Caco-2 (cell line): ENCODE results near the gene RRP8. TPM values are rescaled to one million over a fixed set of nuclear protein-coding genes. Genes with fewer than 3 reads are reported as not detected.

Experiments
- BruUV-seq: library from RNA; stranded (reverse); fragments of 400-500 nt; replicated peaks from 2 replicates; lab custom pipeline; 2021; lab: Mats Ljungman, UMichigan
- CTCF ChIA-PET: fragments of 300-600 bp; sonication (Branson Sonifier 250); formaldehyde crosslinking; loops from one replicate; lab custom pipeline; 2022; ENCODE audit warnings: antibody characterized with exemption; lab: Charles Lee
- POLR2A ChIA-PET: fragments of 300-600 bp; sonication (Branson Sonifier 250); formaldehyde crosslinking; loops from one replicate; lab custom pipeline; 2022; ENCODE audit warnings: antibody characterized with exemption; lab: Charles Lee
- DNase-seq, 2 experiments: peaks; one replicate each; pipeline versions ENCODE4 v3.0.0 to v3.0.0-alpha.2; 2020 to 2022
- H3K27me3 ChIP-seq: replicated peaks from 2 replicates; pipeline ENCODE4 v1.6.0; 2011; ENCODE audit warnings: low read length; ENCODE audit not compliant: control insufficient read depth, insufficient read depth
- H3K36me3 ChIP-seq: 2 replicates; pipeline ENCODE4 v1.5.1; 2011; ENCODE audit warnings: low read length; ENCODE audit not compliant: control insufficient read depth, insufficient read depth
- H3K4me1 ChIP-seq: fragments of 250-450 bp; sonication (Bioruptor Pico); 2 replicates; pipeline ENCODE4 v1.5.1; 2020; ENCODE audit warnings: mild to moderate bottlenecking
- H3K4me3 ChIP-seq: 2 replicates; pipeline ENCODE4 v1.5.1; 2011; ENCODE audit warnings: low read depth, mild to moderate bottlenecking, control low read depth, low read length
- H3K9me3 ChIP-seq: fragments of 250-450 bp; sonication (Bioruptor Pico); 2 replicates; pipeline ENCODE4 v1.5.1; 2020; ENCODE audit warnings: mild to moderate bottlenecking, moderate library complexity
- H3K27ac Mint-ChIP-seq: one replicate; pipeline ENCODE4 v1.8.0; 2022; ENCODE audit warnings: mixed read lengths; ENCODE audit not compliant: unreplicated experiment
- H3K27me3 Mint-ChIP-seq: one replicate; pipeline ENCODE4 v1.8.0; 2022; ENCODE audit warnings: mixed read lengths; ENCODE audit not compliant: insufficient read depth, unreplicated experiment
- H3K36me3 Mint-ChIP-seq: one replicate; pipeline ENCODE4 v1.8.0; 2022; ENCODE audit warnings: mild to moderate bottlenecking, mixed read lengths; ENCODE audit not compliant: insufficient read depth, unreplicated experiment
- H3K4me1 Mint-ChIP-seq: one replicate; pipeline ENCODE4 v1.8.0; 2022; ENCODE audit warnings: low read depth, mixed read lengths; ENCODE audit not compliant: unreplicated experiment
- H3K4me3 Mint-ChIP-seq: one replicate; pipeline ENCODE4 v1.8.0; 2022; ENCODE audit warnings: mild to moderate bottlenecking, moderate library complexity, mixed read lengths; ENCODE audit not compliant: unreplicated experiment
- H3K9me3 Mint-ChIP-seq: one replicate; pipeline ENCODE4 v1.8.0; 2022; ENCODE audit warnings: mixed read lengths; ENCODE audit not compliant: unreplicated experiment
- intact Hi-C: fragments of 100-400 bp; cut with micrococcal nuclease; formaldehyde crosslinking; loops from one replicate; pipeline ENCODE4 v1.10.0; 2022; ENCODE audit not compliant: unreplicated experiment
- total RNA-seq: library from RNA; stranded (reverse); gene quantifications from 2 replicates; pipeline ENCODE4 v1.2.3, GENCODE V29; 2022
- TF ChIP-seq, protein P1 (sequence below), 2 experiments: fragments of 200-600 bp in 1 of 2; IDR thresholded peaks; 1 replicate in 1 of 2; 2 replicates in 1 of 2; pipeline versions ENCODE4 v1.5.1 to v1.8.0; 2011 to 2022; ENCODE audit warnings: antibody characterized with exemption in 1 of 2, control low read depth in 1 of 2, inconsistent platforms in 1 of 2, low read depth in 1 of 2, low read length in 1 of 2, mild to moderate bottlenecking in 1 of 2, moderate library complexity in 1 of 2; ENCODE audit not compliant: insufficient read depth in 1 of 2, severe bottlenecking in 1 of 2, unreplicated experiment in 1 of 2

Gene RRP8
- total RNA-seq, 1 experiment from 2014 or later = 21.0 TPM

DNA sequence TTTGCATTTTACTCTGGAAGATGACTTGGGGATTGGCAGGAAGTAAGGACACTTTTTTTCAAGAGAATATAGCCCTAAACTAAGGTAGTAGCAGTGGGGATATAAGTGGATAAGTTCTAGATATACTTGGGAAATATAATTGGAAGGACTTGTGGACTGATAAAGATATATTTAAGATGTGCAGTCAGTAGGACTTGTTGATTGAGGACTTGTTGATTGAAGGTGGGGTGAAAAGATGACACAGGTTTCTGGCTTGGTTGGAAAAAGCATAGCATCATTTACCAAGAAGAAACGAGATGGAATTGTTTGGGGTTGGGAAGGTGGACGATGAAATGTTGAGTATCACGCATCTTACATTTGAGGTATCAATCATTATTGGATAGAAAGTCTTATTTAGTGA, 10.1 kb upstream of the RRP8 start:
- DNase-seq = no peak
- Histone ChIP-seq H3K4me3 (peak overlapping the region; percentile 78; the same call in 1 of the 2 replicates), H3K9me3 (no peaks in the 10 kb centered on the region), H3K36me3 (peaks cover 5% of the 10 kb centered on the region; the same call in 1 of the 2 replicates), H3K4me1 (peaks cover 14% of the 10 kb centered on the region), H3K27me3 (no peaks in the 10 kb centered on the region)
- ChIA-PET POLR2A (interaction anchor here (0.8 kb wide), 1 partner anchor 70 kb away, joined by 3 read pairs; the partner anchor contains the start of gene MRPL17), CTCF (interaction anchor here (2.1 kb wide), 1 partner anchor 82 kb away, joined by 6 read pairs; no protein-coding TSS in a partner anchor)
- Mint-ChIP-seq H3K4me1 (no peaks in the 10 kb centered on the region), H3K36me3 (no peaks in the 10 kb centered on the region), H3K27ac (no peak overlapping the region), H3K27me3 (no peaks in the 10 kb centered on the region), H3K9me3 (no peaks in the 10 kb centered on the region), H3K4me3 (no peak overlapping the region)
- no TSS peak for BruUV-seq
- intact Hi-C loops = loop anchor here (2.0 to 10.0 kb wide), 3 partner anchors 17 to 379 kb away; partner anchors contain the start of genes CNGA4, FHIP1B and SMPD1
- TF ChIP-seq, protein P1, sequence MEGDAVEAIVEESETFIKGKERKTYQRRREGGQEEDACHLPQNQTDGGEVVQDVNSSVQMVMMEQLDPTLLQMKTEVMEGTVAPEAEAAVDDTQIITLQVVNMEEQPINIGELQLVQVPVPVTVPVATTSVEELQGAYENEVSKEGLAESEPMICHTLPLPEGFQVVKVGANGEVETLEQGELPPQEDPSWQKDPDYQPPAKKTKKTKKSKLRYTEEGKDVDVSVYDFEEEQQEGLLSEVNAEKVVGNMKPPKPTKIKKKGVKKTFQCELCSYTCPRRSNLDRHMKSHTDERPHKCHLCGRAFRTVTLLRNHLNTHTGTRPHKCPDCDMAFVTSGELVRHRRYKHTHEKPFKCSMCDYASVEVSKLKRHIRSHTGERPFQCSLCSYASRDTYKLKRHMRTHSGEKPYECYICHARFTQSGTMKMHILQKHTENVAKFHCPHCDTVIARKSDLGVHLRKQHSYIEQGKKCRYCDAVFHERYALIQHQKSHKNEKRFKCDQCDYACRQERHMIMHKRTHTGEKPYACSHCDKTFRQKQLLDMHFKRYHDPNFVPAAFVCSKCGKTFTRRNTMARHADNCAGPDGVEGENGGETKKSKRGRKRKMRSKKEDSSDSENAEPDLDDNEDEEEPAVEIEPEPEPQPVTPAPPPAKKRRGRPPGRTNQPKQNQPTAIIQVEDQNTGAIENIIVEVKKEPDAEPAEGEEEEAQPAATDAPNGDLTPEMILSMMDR (IDR thresholded peaks at IDR 0.05; ENCODE audit: insufficient read depth in 1 of 2, low read depth in 1 of 2, low read length in 1 of 2, severe bottlenecking in 1 of 2, unreplicated experiment in 1 of 2) = no peak

DNA sequence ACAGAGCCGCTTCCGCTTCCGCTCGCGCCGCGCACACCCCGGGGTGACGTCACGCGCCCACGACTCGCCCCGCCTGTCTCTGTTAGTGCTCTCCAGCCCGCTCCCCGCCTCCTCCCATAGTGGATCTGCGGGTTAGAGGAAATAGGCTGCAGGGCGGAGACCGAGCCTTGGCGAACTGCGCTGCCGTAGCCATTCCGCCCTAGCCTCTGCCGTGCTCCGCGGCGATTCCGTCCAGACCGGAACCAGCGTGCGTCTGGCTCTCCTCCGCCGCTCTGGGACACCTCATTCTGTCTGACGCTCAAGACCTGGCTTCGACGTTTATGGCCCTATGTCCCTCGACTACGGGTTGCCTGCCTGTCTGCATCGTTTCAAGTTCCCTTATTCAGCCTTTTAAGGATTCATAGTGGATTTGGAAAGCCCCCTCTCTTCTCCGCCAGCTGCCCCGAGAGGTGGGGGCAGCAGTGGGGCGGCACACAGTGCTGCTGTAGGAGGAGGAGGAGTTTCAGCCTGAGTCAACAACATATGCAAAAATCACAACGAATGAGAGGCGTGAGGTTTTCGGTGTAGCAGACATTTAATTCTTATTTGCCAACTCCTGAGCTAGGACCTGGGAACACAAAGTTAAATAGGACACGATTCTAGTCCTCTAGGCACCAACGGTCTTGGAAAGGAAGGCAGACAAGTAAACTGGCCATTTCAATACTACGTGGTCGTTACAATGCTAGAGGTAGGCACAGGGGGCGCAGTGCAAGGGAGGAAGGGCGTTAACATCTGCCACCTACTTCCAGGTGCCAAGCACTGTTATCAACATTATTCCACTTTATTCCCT, 9.0 kb upstream of the RRP8 start, which contains the start of gene TAF10:
Gene TAF10, minus strand, starts transcription at position 4 of the 829 bp plus-strand sequence. CDS start 27 bp downstream, outside the sequence.
- no peaks in the 10 kb centered on the region for H3K9me3 Mint-ChIP-seq
- Histone ChIP-seq H3K4me1 (peaks cover 17% of the 10 kb centered on the region), H3K36me3 (peaks cover 5% of the 10 kb centered on the region; the same call in 1 of the 2 replicates), H3K27me3 (no peaks in the 10 kb centered on the region), H3K4me3 (peak within 1 kb of the TSS; percentile 78), H3K9me3 (no peaks in the 10 kb centered on the region)
- POLR2A ChIA-PET = interaction anchor here (0.6 to 1.0 kb wide), 10 partner anchors 8 to 193 kb away, joined by 3 to 9 read pairs (median 4); partner anchors contain the start of genes APBB1, ARFIP2, MRPL17 and TIMM10B
- no peak within 1 kb of the TSS for H3K27ac Mint-ChIP-seq
- H3K27me3 Mint-ChIP-seq = no peaks in the 10 kb centered on the region
- TF ChIP-seq, protein P1 (IDR thresholded peaks at IDR 0.05; ENCODE audit: insufficient read depth in 1 of 2, low read depth in 1 of 2, low read length in 1 of 2, severe bottlenecking in 1 of 2, unreplicated experiment in 1 of 2) = peak; percentile 39 to 57
- BruUV-seq = TSS peak; percentile 93
- no peak within 1 kb of the TSS for H3K4me3 Mint-ChIP-seq
- H3K36me3 Mint-ChIP-seq = no peaks in the 10 kb centered on the region
- intact Hi-C loops = loop anchor here (1.0 to 10.0 kb wide), 6 partner anchors 18 to 378 kb away; partner anchors contain the start of genes CNGA4, FHIP1B, MRPL17 and SMPD1
- CTCF ChIA-PET = interaction anchor here (0.6 to 2.1 kb wide), 4 partner anchors 51 to 233 kb away, joined by 3 to 12 read pairs (median 5); partner anchors contain the start of gene MRPL17
- peaks cover 4% of the 10 kb centered on the region for H3K4me1 Mint-ChIP-seq
- peak; percentile 97 for DNase-seq

DNA sequence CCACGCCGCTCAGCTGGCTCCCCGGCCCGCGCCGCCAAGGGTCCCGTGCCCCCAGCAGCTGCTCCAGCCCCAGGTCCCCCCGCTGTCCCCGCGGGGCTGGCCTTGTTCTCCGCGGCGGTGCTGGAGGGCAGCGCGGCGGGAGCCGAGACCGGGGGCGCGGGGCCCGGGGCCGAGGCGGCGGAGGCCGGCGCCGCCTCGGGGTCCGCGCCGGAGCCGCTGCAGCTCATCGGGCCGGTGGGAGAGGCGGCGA, 8.5 kb upstream of the RRP8 start:
- Histone ChIP-seq H3K36me3 (peaks cover 5% of the 10 kb centered on the region; the same call in 1 of the 2 replicates), H3K9me3 (no peaks in the 10 kb centered on the region), H3K4me1 (peaks cover 22% of the 10 kb centered on the region), H3K4me3 (peak overlapping the region; percentile 78), H3K27me3 (no peaks in the 10 kb centered on the region)
- Mint-ChIP-seq H3K9me3 (no peaks in the 10 kb centered on the region), H3K27ac (no peak overlapping the region), H3K36me3 (no peaks in the 10 kb centered on the region), H3K4me3 (no peak overlapping the region), H3K27me3 (no peaks in the 10 kb centered on the region), H3K4me1 (peaks cover 7% of the 10 kb centered on the region)
- intact Hi-C loops = loop anchor here (1.0 to 10.0 kb wide), 6 partner anchors 19 to 377 kb away; partner anchors contain the start of genes CNGA4, FHIP1B, MRPL17 and SMPD1
- TF ChIP-seq, protein P1 (IDR thresholded peaks at IDR 0.05; ENCODE audit: insufficient read depth in 1 of 2, low read depth in 1 of 2, low read length in 1 of 2, severe bottlenecking in 1 of 2, unreplicated experiment in 1 of 2) = no peak
- DNase-seq = no peak
- no TSS peak for BruUV-seq
- ChIA-PET CTCF (interaction anchor here (0.6 to 2.1 kb wide), 4 partner anchors 51 to 233 kb away, joined by 3 to 12 read pairs (median 5); partner anchors contain the start of gene MRPL17), POLR2A (interaction anchor here (0.6 to 1.0 kb wide), 8 partner anchors 15 to 193 kb away, joined by 3 to 9 read pairs (median 4); partner anchors contain the start of genes APBB1, ARFIP2, MRPL17 and TIMM10B)
